Activated CD8-positive, alpha-beta T cell treated with anti-CD3 and anti-CD28 coated beads for 36 hours (primary cell): ENCODE measurements around the gene CMA1. TPM values are rescaled to one million over a fixed set of nuclear protein-coding genes. Genes with fewer than 3 reads are reported as not detected.
"Not testable (repeated sequence)": the region's sequence is repeated elsewhere in the genome, so short reads cannot be mapped to it uniquely, and the experiment has no call there.

Experiments used
- ATAC-seq: fragments of 200-7000 bp; cut with Tn5 transposase; one replicate; pipeline ENCODE4 v1.10.0; 2021; ENCODE audit warnings: mild to moderate bottlenecking, moderate library complexity
- CTCF ChIA-PET: fragments of 350-600 bp; sonication (Branson Sonifier 250); formaldehyde crosslinking; loops from one replicate; lab custom pipeline; 2021; ENCODE audit warnings: antibody characterized with exemption; lab: Charles Lee
- POLR2A ChIA-PET: fragments of 350-600 bp; sonication (Branson Sonifier 250); formaldehyde crosslinking; loops from one replicate; lab custom pipeline; 2021; ENCODE audit warnings: antibody characterized with exemption; lab: Charles Lee
- DNase-seq: peaks from one replicate; pipeline ENCODE4 v3.0.0-alpha.2; 2020
- H3K27ac Mint-ChIP-seq: one replicate; pipeline ENCODE4 v1.8.0; 2021; ENCODE audit warnings: mild to moderate bottlenecking, mixed read lengths
- H3K27me3 Mint-ChIP-seq: one replicate; pipeline ENCODE4 v1.8.0; 2021; ENCODE audit warnings: mixed read lengths
- H3K36me3 Mint-ChIP-seq: one replicate; pipeline ENCODE4 v1.8.0; 2021; ENCODE audit warnings: low read depth, mixed read lengths
- H3K4me1 Mint-ChIP-seq: one replicate; pipeline ENCODE4 v1.8.0; 2021; ENCODE audit warnings: low read depth, mixed read lengths
- H3K4me3 Mint-ChIP-seq: one replicate; pipeline ENCODE4 v1.8.0; 2021; ENCODE audit warnings: mild to moderate bottlenecking, moderate library complexity, mixed read lengths
- H3K9me3 Mint-ChIP-seq: one replicate; pipeline ENCODE4 v1.8.0; 2021; ENCODE audit warnings: mixed read lengths
- CTCF ChIP-seq: fragments of 200-600 bp; IDR thresholded peaks from one replicate; pipeline ENCODE4 v1.8.0; 2022; ENCODE audit warnings: antibody characterized with exemption, mild to moderate bottlenecking
- intact Hi-C: fragments of 100-400 bp; cut with micrococcal nuclease; formaldehyde crosslinking; loops from one replicate; pipeline ENCODE4 v1.10.0; 2022
- total RNA-seq, 2 experiments: library from RNA; stranded (reverse); gene quantifications; one replicate each; pipeline ENCODE4 v1.2.3, GENCODE V29; 2021

CMA1 gene
- total RNA-seq, 2 experiments from 2014 or later, result 0.34 TPM; not detected in 1

DNA sequence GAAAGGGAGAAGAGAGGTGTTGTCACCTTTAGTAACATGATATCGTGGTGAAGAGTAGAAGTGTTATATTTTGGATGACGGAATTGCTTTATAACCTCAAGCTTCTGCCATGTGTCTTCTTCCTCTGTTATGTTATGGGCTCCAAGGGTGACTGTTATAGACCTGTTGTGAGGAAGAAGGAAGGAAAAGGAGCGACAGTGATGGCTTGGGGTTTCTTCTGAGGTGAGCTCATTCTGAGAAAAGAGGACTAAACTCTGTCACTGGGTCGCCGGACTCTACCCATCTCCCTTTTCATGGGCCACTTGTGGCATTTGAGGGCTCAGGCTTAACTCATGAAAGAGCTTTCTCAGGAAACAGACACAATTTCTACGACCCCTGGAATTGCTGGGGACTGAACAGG lies 1.6 kb downstream of the CMA1 start:
- ChIA-PET CTCF (no interaction called here), POLR2A (interaction anchor here (0.6 kb wide), 1 partner anchor 23 kb away, joined by 3 read pairs; no protein-coding TSS in a partner anchor)
- H3K36me3 Mint-ChIP-seq, result no peaks in the 10 kb centered on the region
- no peak for DNase-seq
- intact Hi-C loops, result no loop called here
- peaks cover 6% of the 10 kb centered on the region for H3K27me3 Mint-ChIP-seq
- H3K9me3 Mint-ChIP-seq, result no peaks in the 10 kb centered on the region
- H3K27ac Mint-ChIP-seq, result no peak overlapping the region
- no peak for ATAC-seq
- H3K4me3 Mint-ChIP-seq, result no peak overlapping the region
- TF ChIP-seq CTCF, result no peak
- peaks cover 14% of the 10 kb centered on the region for H3K4me1 Mint-ChIP-seq

GRCh38 chr14:24504425-24504950 lies 3.6 kb downstream of the CMA1 start:
- no peak for DNase-seq
- TF ChIP-seq CTCF, result no peak
- Mint-ChIP-seq H3K9me3 (no peaks in the 10 kb centered on the region), H3K27ac (no peak overlapping the region), H3K4me1 (peaks cover 14% of the 10 kb centered on the region), H3K36me3 (no peaks in the 10 kb centered on the region), H3K27me3 (peaks cover 6% of the 10 kb centered on the region), H3K4me3 (no peak overlapping the region)
- POLR2A ChIA-PET, result no interaction called here
- no peak for ATAC-seq
- CTCF ChIA-PET, result interaction anchor here (1.2 kb wide), 1 partner anchor 13 kb away, joined by 3 read pairs; no protein-coding TSS in a partner anchor
- intact Hi-C loops, result no loop called here

DNA sequence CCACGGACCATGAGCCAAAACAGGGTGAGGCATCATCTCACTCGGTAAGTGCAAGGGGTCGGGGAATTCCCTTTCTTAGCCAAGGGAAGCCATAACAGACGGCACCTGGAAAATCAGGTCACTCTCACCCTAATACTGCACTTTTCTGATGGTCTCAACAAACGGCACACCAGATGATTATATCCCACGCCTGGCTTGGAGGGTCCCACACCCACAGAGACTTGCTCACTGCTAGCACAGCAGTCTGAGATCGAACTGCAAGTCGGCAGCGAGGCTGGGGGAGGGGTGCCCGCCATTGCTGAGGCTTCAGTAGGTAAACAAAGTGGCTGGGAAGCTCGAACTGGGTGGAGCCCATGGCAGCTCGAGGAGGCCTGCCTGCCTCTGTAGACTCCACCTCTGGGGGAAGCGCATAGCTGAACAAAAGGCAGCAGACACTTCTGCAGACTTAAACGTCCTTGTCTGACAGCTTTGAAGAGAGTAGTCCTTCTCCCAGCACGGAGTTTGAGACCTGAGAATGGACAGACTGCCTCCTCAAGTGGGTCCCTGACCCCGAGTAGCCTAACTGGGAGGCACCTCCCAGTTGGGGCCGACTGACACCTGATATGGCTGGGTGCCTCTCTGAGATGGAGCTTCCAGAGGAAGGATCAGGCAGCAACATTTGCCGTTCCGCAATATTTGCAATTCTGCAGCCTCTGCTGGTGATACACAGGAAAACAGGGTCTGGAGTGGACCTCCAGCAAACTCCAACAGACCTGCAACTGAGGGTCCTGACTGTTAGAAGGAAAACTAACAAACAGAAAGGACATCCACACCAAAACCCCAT lies 16.3 kb downstream of the CMA1 start:
- intact Hi-C loops, H3K9me3 Mint-ChIP-seq, DNase-seq, H3K27me3 Mint-ChIP-seq, H3K4me3 Mint-ChIP-seq, H3K36me3 Mint-ChIP-seq, ATAC-seq, H3K27ac Mint-ChIP-seq, POLR2A ChIA-PET, H3K4me1 Mint-ChIP-seq: not testable (repeated sequence)
- CTCF ChIA-PET, result interaction anchor here (1.0 to 1.4 kb wide), 3 partner anchors 12 to 218 kb away, joined by 3 to 4 read pairs (median 3); no protein-coding TSS in a partner anchor

DNA sequence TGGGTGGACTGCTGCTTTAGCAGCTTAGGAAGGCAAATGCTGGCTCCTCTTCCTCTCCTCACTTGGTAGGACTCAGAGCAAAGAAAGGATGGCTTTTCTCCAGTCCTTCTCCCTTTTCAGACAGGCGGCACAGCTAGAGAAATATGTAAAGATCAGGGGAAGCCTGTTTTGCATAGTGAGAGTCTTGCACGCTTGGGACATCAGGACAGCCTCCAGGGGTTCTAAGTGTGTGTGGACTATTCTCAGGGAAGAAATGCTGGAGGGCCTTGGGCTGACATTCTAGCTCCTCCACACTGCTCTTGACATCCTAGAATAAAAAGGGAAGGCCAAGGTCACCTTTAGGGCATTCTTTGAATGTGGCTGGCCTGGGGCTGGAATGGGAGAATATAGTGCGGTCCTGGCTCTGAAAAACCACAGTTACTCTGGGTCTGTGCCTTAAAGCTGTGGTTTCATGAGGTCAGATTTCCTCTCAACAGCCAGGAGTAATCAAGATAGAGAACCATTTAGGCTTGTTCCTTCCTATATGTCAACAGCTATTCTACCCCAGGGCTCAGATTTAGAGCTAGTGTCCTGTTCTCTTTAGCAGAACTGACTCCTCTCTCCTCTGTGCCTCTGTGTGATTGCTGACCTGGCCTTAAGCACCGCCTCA lies 24.3 kb downstream of the CMA1 start:
- H3K36me3 Mint-ChIP-seq, result no peaks in the 10 kb centered on the region
- H3K4me3 Mint-ChIP-seq, result no peak overlapping the region
- TF ChIP-seq CTCF, result no peak
- no peaks in the 10 kb centered on the region for H3K27me3 Mint-ChIP-seq
- DNase-seq (no peak), ATAC-seq (no peak)
- peaks cover 1% of the 10 kb centered on the region for H3K9me3 Mint-ChIP-seq
- ChIA-PET POLR2A (interaction anchor here (0.8 to 1.0 kb wide), 2 partner anchors 20 to 23 kb away, joined by 3 read pairs; no protein-coding TSS in a partner anchor), CTCF (interaction anchor here (0.9 to 1.7 kb wide), 4 partner anchors 25 to 195 kb away, joined by 3 to 4 read pairs (median 3); no protein-coding TSS in a partner anchor)
- no peaks in the 10 kb centered on the region for H3K4me1 Mint-ChIP-seq
- no peak overlapping the region for H3K27ac Mint-ChIP-seq
- intact Hi-C loops, result no loop called here

- intact Hi-C loops, H3K36me3 Mint-ChIP-seq, ATAC-seq, H3K9me3 Mint-ChIP-seq, DNase-seq, H3K27ac Mint-ChIP-seq, H3K27me3 Mint-ChIP-seq, H3K4me3 Mint-ChIP-seq, POLR2A ChIA-PET, H3K4me1 Mint-ChIP-seq: not testable (repeated sequence)
- CTCF ChIA-PET, result interaction anchor here (0.9 to 1.7 kb wide), 3 partner anchors 33 to 196 kb away, joined by 3 to 4 read pairs (median 3); no protein-coding TSS in a partner anchor
Measured at GRCh38 chr14:24482699-24483303, 25.3 kb downstream of the CMA1 start.
